H7 (cell line): Measurements from ENCODE around the gene MCU. TPM values are rescaled to one million over a fixed set of nuclear protein-coding genes. Genes with fewer than 3 reads are reported as not detected.

ENCODE experiments used
- DNase-seq: peaks from one replicate; pipeline ENCODE4 v3.0.0; 2012
- H3K27me3 ChIP-seq: 2 replicates; pipeline ENCODE4 v1.6.0; 2011; ENCODE audit warnings: mild to moderate bottlenecking, low read length; ENCODE audit not compliant: control insufficient read depth, insufficient read depth
- H3K36me3 ChIP-seq: replicated peaks from 2 replicates; pipeline ENCODE4 v1.5.1; 2011; ENCODE audit warnings: low read length; ENCODE audit not compliant: control insufficient read depth, insufficient read depth
- H3K4me3 ChIP-seq: 2 replicates; pipeline ENCODE4 v1.5.1; 2011; ENCODE audit warnings: low read depth, mild to moderate bottlenecking, control low read depth, low read length, moderate library complexity; ENCODE audit not compliant: insufficient read depth
- total RNA-seq: library from RNA; depleted of rRNA; stranded (reverse); fragments of >200 nt; shearing (Covaris generic); gene quantifications from 2 replicates; pipeline ENCODE4 v1.2.3, GENCODE V29; 2014

Gene MCU
- total RNA-seq, 1 experiment from 2014 or later: 39.5 TPM

- no peaks in the 10 kb centered on the region for H3K36me3 ChIP-seq
- peak; percentile 6 for DNase-seq
- H3K4me3 ChIP-seq: no peak overlapping the region
- no peaks in the 10 kb centered on the region for H3K27me3 ChIP-seq
Observed at GRCh38 chr10:72830625-72831024, 138.7 kb downstream of the MCU start.

- Histone ChIP-seq H3K36me3 (no peaks in the 10 kb centered on the region), H3K27me3 (no peaks in the 10 kb centered on the region), H3K4me3 (no peak overlapping the region)
- no peak for DNase-seq
Observed at GRCh38 chr10:72831696-72832409, 139.9 kb downstream of the MCU start.

GRCh38 chr10:72832701-72833100 lies 140.8 kb downstream of the MCU start:
- Histone ChIP-seq H3K4me3 (no peak overlapping the region), H3K27me3 (no peaks in the 10 kb centered on the region), H3K36me3 (no peaks in the 10 kb centered on the region)
- DNase-seq: no peak

- no peaks in the 10 kb centered on the region for H3K36me3 ChIP-seq
- H3K4me3 ChIP-seq: no peak overlapping the region
- H3K27me3 ChIP-seq: no peaks in the 10 kb centered on the region
- peak; percentile 32 for DNase-seq
Observed at GRCh38 chr10:72834183-72834825, 142.4 kb downstream of the MCU start.

GRCh38 chr10:72840319-72840718 lies 148.4 kb downstream of the MCU start:
- no peaks in the 10 kb centered on the region for H3K27me3 ChIP-seq
- no peak for DNase-seq
- H3K4me3 ChIP-seq: no peak overlapping the region
- H3K36me3 ChIP-seq: no peaks in the 10 kb centered on the region

- Histone ChIP-seq H3K36me3 (no peaks in the 10 kb centered on the region), H3K4me3 (no peak overlapping the region), H3K27me3 (no peaks in the 10 kb centered on the region)
- DNase-seq: no peak
Observed at GRCh38 chr10:72841487-72841886, 149.5 kb downstream of the MCU start.

GRCh38 chr10:72842164-72842563 lies 150.2 kb downstream of the MCU start:
- Histone ChIP-seq H3K36me3 (no peaks in the 10 kb centered on the region), H3K4me3 (no peak overlapping the region), H3K27me3 (no peaks in the 10 kb centered on the region)
- DNase-seq: no peak

GRCh38 chr10:72846238-72846637 lies 154.3 kb downstream of the MCU start:
- H3K36me3 ChIP-seq: no peaks in the 10 kb centered on the region
- no peak for DNase-seq
- no peak overlapping the region for H3K4me3 ChIP-seq
- H3K27me3 ChIP-seq: no peaks in the 10 kb centered on the region

- Histone ChIP-seq H3K36me3 (no peaks in the 10 kb centered on the region), H3K4me3 (no peak overlapping the region), H3K27me3 (no peaks in the 10 kb centered on the region)
- no peak for DNase-seq
Observed at GRCh38 chr10:72847681-72848080, 155.7 kb downstream of the MCU start.

- DNase-seq: no peak
- Histone ChIP-seq H3K4me3 (no peak overlapping the region), H3K27me3 (no peaks in the 10 kb centered on the region), H3K36me3 (no peaks in the 10 kb centered on the region)
Observed at GRCh38 chr10:72850861-72851260, 158.9 kb downstream of the MCU start.

GRCh38 chr10:72851509-72851908 lies 159.6 kb downstream of the MCU start:
- H3K36me3 ChIP-seq: no peaks in the 10 kb centered on the region
- no peak overlapping the region for H3K4me3 ChIP-seq
- no peak for DNase-seq
- no peaks in the 10 kb centered on the region for H3K27me3 ChIP-seq

GRCh38 chr10:72852508-72852907 lies 160.6 kb downstream of the MCU start:
- DNase-seq: no peak
- Histone ChIP-seq H3K4me3 (no peak overlapping the region), H3K27me3 (no peaks in the 10 kb centered on the region), H3K36me3 (no peaks in the 10 kb centered on the region)

- no peak for DNase-seq
- H3K36me3 ChIP-seq: no peaks in the 10 kb centered on the region
- no peak overlapping the region for H3K4me3 ChIP-seq
- no peaks in the 10 kb centered on the region for H3K27me3 ChIP-seq
Observed at GRCh38 chr10:72855129-72855528, 163.2 kb downstream of the MCU start.

GRCh38 chr10:72855790-72856189 lies 163.8 kb downstream of the MCU start:
- H3K27me3 ChIP-seq: no peaks in the 10 kb centered on the region
- no peak for DNase-seq
- no peak overlapping the region for H3K4me3 ChIP-seq
- no peaks in the 10 kb centered on the region for H3K36me3 ChIP-seq

GRCh38 chr10:72858067-72858466 lies 166.1 kb downstream of the MCU start:
- Histone ChIP-seq H3K27me3 (no peaks in the 10 kb centered on the region), H3K36me3 (no peaks in the 10 kb centered on the region), H3K4me3 (no peak overlapping the region)
- DNase-seq: no peak
